ENCODE data around the gene RNF207. TPM values are rescaled to one million over a fixed set of nuclear protein-coding genes. Genes with fewer than 3 reads are reported as not detected.

The RNF207 gene
- total RNA-seq, 2 donors from 2014 or later = 8.6 to 8.7 TPM

GRCh38 chr1:6170742-6171201, 35.1 kb upstream of the RNF207 start:
- DNase-seq (ENCODE audit: low spot score) = no peak
- intact Hi-C loops (cut with DNase I) = no loop called here

GRCh38 chr1:6171548-6172124, 34.3 kb upstream of the RNF207 start:
- no peak for DNase-seq (ENCODE audit: low spot score)
- intact Hi-C loops (cut with DNase I) = no loop called here

- intact Hi-C loops (cut with DNase I) = no loop called here
- no peak for DNase-seq (ENCODE audit: low spot score)
These were observed 33.4 kb upstream of the RNF207 start for GRCh38 chr1:6172549-6172948.

- intact Hi-C loops (cut with DNase I) = no loop called here
- DNase-seq (ENCODE audit: low spot score) = no peak
These were observed 31.1 kb upstream of the RNF207 start for GRCh38 chr1:6174621-6175410.

DNA sequence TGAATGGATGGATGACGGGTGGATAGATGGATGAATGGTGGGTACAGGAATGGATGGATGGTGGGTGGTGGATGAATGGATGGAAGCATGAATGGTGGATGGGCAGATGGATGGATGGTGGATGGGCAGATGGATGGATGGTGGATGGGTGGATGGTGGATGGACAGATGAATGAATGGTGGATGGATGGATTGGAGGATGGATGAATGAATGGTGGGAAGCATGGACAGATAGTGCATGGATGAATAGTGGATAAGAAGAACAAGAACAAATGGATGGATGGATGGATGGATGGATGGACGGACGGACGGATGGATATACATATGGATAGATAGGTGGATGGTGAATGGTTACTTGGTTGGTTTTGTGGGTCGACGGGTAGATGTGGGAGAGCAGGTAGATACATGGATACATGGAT, 30.5 kb upstream of the RNF207 start:
- intact Hi-C loops (cut with DNase I) = no loop called here
- DNase-seq (ENCODE audit: low spot score) = no peak

GRCh38 chr1:6176779-6177178, 29.1 kb upstream of the RNF207 start:
- DNase-seq (ENCODE audit: low spot score) = no peak

GRCh38 chr1:6177681-6178380, 28.1 kb upstream of the RNF207 start:
- intact Hi-C loops (cut with DNase I) = no loop called here
- no peak for DNase-seq (ENCODE audit: low spot score)

More at GRCh38 chr1:6176779-6177178, 29.1 kb upstream of the RNF207 start:
- intact Hi-C loops (cut with DNase I) = no loop called here

DNA sequence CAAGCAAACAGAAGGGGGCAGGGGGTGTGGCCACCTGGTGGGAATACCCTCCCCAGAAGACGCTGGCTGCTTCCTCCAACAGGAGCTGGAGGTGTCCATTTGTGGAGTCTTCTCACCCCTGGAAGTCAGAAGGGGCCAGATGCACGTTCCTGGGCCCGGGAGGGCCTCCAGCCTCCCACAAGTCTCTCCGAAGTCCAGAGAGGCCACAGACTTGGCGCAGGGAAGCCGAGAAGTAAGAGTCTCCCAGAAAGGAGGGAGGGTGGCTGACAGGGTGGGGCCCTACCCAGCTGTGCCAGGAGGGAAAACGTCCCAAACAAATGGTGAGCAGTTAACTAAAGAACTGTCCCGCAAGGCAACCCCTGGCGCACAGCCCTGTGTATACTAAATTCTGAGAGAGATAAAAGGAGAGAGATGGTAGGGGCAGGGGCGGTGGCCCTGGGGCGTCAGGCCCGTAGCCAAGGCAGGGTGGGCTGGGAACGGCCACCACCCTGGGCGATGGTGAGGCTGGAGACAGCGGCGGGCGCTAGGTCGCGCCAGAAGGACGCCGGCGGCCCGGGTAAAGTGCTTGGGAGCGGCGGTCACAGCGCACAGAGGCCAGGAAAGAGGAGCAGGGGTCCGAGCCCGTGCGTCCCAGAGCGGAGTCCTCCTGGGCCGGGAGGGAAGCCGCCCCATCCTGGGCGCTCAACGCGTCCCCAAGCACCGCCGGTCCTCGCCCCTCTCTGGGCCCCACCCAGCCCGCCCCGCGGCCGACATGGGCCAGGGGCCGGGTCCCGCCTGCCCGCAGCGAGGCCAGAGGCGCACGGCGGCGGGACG, 27.0 kb upstream of the RNF207 start:
- intact Hi-C loops (cut with DNase I) = no loop called here
- no peak for DNase-seq (ENCODE audit: low spot score)

DNA sequence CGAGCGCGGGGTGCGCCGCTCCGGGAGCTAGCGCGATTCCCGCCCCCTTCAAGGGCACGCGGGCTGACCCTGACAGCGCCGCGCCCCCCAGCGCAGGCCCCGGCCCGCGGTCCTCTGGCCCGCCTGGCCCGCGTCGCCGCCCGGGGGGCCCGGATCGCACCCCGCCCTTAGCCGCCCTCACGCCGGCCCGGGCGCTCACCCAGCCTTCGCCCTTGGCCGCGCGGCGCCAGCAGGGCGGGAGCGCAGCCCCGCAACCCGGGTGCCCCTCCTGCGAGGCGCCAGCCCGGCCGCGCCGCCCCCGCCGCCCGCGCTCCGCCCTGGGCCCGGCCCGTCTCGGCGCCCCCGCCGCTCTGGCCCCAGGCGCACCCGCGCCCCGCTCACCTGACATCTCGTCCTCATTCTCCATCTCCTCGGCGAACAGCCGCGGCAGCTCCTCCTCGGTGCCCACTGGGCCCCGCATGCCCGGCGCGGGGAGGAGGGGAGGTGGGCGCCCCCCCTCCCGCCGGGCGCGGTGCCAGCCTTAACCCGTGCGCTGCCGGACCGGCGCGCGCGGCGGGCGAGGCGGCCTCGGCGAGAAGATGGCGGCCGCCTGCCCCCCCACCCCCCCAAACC, 26.2 kb upstream of the RNF207 start:
- intact Hi-C loops (cut with DNase I) = no loop called here

GRCh38 chr1:6180268-6180706, 25.6 kb upstream of the RNF207 start, which contains the start of gene CHD5:
Gene CHD5 (minus strand): TSS chr1:6180321. CDS start chr1:6180023, 298 bp downstream.
- intact Hi-C loops (cut with DNase I) = no loop called here
- no peak for DNase-seq (ENCODE audit: low spot score)

More for the DNA sequence above, 26.2 kb upstream of the RNF207 start:
- DNase-seq (ENCODE audit: low spot score) = no peak

- intact Hi-C loops (cut with DNase I) = no loop called here
- no peak for DNase-seq (ENCODE audit: low spot score)
These were observed 25.1 kb upstream of the RNF207 start for GRCh38 chr1:6180707-6181311.

DNA sequence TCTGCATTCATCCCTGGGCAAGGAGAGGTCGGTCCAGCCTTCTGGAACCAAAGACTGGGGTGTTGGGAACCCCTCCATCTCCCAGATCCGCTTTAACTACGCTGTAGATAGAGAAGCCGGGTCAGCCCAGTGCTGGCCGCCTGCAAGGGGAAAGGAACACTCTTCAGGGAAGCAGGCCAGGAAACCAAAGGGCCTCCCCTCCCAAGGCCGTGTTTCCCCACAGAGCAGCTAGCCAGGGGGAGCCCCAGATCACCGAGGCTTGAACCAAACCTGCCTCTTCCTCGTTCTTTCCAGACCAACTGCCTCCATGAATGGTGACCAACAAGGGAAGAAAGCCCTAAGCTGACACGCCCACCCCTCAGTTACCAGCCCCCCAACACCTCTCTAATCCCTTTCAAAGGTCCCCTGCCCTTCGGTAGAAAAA, 24.6 kb upstream of the RNF207 start:
- DNase-seq (ENCODE audit: low spot score) = no peak

DNA sequence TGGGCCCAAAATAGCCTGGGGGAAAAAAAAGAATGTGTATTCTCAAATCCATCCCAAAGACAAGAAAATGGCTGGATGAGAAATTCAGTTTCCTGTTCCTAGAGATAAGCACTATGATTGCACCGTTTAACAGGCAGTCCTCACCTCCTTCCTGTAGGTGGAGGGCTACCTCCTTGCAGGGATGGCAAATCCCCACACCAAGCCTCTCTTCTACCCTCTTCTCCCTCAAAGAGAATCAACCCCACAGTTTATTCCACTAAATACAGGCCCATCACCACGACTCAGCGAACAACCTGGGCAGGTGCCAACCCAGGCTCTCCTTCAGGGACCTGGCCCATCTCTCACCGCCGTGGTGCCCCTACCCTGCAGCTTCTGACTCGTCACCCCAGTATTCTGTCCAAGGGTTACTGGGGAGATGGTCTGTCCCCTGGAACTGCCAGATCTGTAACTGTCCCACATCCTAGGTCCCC, 22.4 kb upstream of the RNF207 start:
- intact Hi-C loops (cut with DNase I) = no loop called here
- no peak for DNase-seq (ENCODE audit: low spot score)

More for the DNA sequence above, 24.6 kb upstream of the RNF207 start:
- intact Hi-C loops (cut with DNase I) = no loop called here

DNA sequence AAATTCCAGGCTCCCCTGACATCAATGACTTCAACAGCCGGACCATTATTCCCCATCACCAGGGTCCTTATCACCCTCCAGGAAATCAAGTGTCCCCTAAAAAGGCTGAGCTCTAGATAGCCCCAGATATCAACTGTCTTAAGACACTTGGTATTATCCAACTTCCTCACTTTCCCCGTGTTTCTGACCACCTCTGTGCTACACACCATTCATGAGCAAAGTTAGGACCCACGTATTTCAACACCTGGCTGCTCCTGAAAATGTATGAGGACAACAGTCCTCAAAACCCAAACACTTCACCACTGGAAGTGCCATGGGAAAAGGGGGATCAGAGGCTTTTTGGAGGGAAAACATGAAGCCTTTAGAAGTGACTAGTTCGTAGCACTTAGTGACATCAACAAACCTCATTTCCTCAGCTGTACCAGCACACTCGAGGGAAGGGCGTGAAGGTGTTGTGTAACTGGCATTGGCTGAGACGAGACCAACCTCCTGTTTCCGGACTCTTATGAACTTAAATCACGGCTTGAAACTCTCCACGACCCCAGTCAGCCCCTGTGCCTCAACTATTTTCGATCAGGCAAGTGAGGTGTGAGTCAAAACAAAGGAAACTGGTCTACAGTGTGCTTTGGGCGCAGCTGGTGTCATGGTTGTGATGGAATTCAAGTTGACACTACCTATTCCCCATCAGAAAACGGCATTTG, 21.7 kb upstream of the RNF207 start:
- no peak for DNase-seq (ENCODE audit: low spot score)
- intact Hi-C loops (cut with DNase I) = no loop called here

DNA sequence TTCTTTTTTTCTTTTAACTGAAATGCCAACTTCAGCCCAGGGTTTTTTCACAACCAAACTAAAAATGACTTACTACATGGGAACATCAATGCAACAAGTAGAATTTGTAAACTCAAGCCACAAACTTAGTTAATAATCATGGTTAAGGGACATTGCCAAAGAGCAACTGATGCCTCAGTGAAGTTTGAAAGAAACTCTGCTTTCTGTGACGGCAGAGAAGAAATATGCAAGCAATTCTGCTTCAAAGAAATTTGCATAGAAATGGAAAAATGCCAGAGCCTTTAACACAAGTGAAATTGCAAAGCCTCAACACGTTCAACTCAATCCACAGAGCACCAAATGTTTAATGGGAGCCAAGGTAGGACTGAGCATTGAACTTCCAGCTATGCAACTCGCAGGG, 20.8 kb upstream of the RNF207 start:
- DNase-seq (ENCODE audit: low spot score) = no peak
- intact Hi-C loops (cut with DNase I) = no loop called here

DNA sequence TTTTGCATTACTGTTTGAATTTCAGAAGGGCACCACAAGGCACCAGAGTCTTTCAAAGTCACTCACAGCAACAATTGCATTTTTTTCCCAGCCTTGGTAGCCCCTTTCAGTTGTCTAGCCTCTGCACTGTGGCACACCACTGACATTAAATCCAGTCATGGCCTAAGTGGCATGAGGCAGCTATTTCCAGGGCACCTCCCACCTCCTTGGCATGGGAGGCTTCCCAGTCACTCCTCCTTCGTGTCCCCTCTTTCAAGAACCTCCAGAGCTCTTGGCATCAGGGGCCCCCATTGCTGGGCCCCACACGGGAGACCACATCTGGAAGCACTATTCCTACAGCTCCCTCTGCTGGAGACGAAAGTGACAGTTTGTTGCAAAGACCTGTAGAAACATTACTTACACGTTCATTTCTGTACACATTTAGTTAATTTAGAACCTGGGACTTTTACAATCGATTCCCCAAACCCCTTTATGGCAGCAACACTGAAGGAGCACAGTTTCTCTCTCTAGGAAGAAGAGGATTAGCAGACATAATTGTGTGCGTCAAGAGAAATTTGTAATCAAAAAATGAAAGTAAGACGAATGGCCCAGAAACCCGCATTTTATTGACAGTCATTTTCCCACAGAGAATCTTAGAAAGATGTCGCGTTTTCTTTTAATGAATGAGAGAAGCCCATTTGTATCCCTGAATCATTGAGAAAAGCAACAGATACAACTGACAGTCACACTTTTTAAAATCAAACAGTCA, 20.1 kb upstream of the RNF207 start:
- DNase-seq (ENCODE audit: low spot score) = no peak
- intact Hi-C loops (cut with DNase I) = no loop called here

GRCh38 chr1:6188466-6188865, 17.5 kb upstream of the RNF207 start:
- intact Hi-C loops (cut with DNase I) = no loop called here
- no peak for DNase-seq (ENCODE audit: low spot score)

Data from posterior vena cava (tissue), 2 donors.